NOMO-1 treated with DMSO at 0.1 percent for 48 hours (cell line): ENCODE measurements around the gene KHK.

Experiments used
- DNase-seq: peaks from one replicate; lab custom pipeline; 2025; ENCODE audit not compliant: unreplicated experiment; lab: John Stamatoyannopoulos, UW

The KHK gene

DNA sequence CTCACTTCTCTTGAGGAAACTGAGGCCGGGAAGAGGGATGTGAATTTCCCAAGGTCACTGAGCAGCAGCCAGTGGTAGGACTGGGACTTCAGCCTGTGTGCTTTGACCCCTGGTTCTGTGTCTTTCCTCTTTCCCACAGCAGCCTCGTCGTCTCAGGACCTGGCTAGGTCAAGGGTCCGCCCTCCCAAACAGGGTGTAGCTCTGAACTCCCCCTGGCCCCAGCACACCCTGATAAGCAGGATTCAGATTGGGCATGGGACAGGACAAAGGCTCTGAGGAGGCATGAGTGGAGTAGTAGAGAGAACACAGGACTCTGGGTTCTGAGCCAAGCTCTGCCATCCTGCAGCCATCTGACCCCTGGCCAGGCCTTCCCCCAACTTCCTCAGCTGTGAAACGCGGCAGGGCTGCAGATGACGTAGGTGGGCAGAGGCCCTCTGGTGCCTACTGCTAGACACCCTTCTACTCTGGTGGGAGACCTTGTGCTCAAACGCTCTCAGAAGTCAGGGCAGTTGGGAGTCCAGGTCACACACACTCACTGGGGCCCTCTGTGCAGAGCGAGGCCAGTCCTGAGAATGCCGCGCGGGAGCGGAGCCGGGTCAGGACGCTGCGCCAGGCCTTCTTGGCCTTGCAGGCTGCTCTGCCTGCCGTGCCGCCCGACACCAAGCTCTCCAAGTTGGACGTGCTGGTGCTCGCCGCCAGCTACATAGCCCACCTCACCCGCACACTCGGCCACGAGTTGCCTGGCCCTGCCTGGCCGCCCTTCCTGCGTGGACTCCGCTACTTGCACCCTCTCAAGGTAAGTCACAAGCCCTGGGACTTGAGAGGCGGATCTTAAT, 63.2 kb downstream of the KHK start:
- DNase-seq = no peak
